Tongue (tissue), 1 donor: ENCODE data around the gene TMEM229A. TPM values are rescaled to one million over a fixed set of nuclear protein-coding genes. Genes with fewer than 3 reads are reported as not detected.

ENCODE experiments used
- total RNA-seq: library from RNA; depleted of rRNA; stranded (reverse); fragments of >200 nt; gene quantifications from one replicate; pipeline ENCODE4 v1.2.3, GENCODE V29; 2014

The TMEM229A gene
- total RNA-seq, 1 donor from 2014 or later: not detected

Other genes starting within 250 kb of the TMEM229A start
- gene HYAL4, start 187.9 kb downstream of the TMEM229A start, total RNA-seq: not detected
- gene SPAM1, start 107.8 kb downstream of the TMEM229A start, total RNA-seq: not detected